ENCODE measurements around the gene AMY1C.
"Not testable (repeated sequence)": the region's sequence is repeated elsewhere in the genome, so short reads cannot be mapped to it uniquely, and the experiment has no call there.

The AMY1C gene

GRCh38 chr1:103749598-103749997 lies at the start of gene AMY1C:
TSS of gene AMY1C (plus strand) at chr1:103749898. CDS start at chr1:103750470, 572 bp downstream.
- in situ Hi-C loops (cut with MboI; ENCODE audit: low sequenced_read_pairs) = not testable (repeated sequence)

DNA sequence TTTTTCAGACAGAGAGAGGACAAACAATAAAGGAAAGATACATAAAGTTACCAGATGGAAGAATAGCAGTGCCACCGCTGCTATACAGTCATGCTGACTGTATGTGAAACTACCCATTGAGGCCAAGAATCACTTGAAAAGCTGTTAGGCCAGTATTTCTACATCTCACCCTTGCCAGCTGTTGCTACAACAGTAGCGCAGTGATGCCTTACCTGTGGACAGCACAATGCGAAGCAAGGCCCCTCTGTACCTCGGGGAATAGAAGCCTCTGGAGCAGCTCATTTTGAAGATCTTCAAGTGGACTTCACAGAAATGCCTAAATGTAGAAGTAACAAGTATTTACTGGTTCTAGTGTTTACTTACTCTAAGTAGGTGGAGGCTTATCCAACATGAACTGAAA lies 49.0 kb upstream of the AMY1C start:
- in situ Hi-C loops (cut with MboI; ENCODE audit: low sequenced_read_pairs) = not testable (repeated sequence)

- in situ Hi-C loops (cut with MboI; ENCODE audit: low sequenced_read_pairs) = not testable (repeated sequence)
Observed at GRCh38 chr1:103701256-103701655, 48.4 kb upstream of the AMY1C start.

DNA sequence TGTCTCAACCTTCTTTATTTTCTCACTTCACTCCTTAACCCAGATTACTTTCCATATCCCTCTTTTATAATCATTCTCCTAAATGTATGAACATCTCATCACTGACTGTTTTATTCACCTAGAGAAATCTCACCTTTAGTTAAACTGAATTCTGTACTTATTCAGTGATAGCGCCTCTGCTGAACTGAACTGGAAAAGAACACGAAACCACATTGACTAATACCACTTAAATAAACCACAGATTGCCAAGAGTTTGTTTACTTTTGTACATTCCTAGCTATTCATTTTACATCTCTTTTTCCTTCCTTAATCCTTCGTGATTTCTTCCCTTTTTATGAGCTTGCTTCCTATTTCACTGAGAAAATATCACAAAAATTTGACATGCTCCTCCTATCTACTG lies 42.0 kb upstream of the AMY1C start:
- in situ Hi-C loops (cut with MboI; ENCODE audit: low sequenced_read_pairs) = not testable (repeated sequence)

DNA sequence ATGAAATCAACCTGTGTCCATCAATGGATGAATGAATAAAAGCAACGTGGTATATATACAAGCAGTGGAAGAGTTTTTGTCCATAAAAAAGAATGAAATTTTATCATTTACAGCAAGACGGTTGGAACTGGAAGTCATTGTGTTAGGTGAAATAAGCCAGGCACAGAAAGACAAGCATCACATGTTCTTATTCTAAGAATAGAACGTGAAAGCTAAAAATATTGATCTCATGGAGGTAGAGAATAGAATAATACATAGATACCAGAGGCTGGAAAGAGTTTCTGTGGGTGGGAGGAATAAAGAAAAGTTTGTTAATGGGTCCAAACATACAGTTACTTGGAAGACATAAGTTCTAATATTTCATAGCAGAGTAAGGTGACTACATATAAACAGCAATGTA lies 39.3 kb upstream of the AMY1C start:
- in situ Hi-C loops (cut with MboI; ENCODE audit: low sequenced_read_pairs) = not testable (repeated sequence)

GRCh38 chr1:103717404-103717803 lies 32.3 kb upstream of the AMY1C start:
- in situ Hi-C loops (cut with MboI; ENCODE audit: low sequenced_read_pairs) = not testable (repeated sequence)

- in situ Hi-C loops (cut with MboI; ENCODE audit: low sequenced_read_pairs) = not testable (repeated sequence)
Observed at GRCh38 chr1:103721473-103721872, 28.2 kb upstream of the AMY1C start.

- in situ Hi-C loops (cut with MboI; ENCODE audit: low sequenced_read_pairs) = not testable (repeated sequence)
Observed at GRCh38 chr1:103735334-103735733, 14.4 kb upstream of the AMY1C start.

- in situ Hi-C loops (cut with MboI; ENCODE audit: low sequenced_read_pairs) = not testable (repeated sequence)
Observed at GRCh38 chr1:103738031-103738430, 11.7 kb upstream of the AMY1C start.

- in situ Hi-C loops (cut with MboI; ENCODE audit: low sequenced_read_pairs) = not testable (repeated sequence)
Observed at GRCh38 chr1:103744449-103744848, 5.2 kb upstream of the AMY1C start.

- in situ Hi-C loops (cut with MboI; ENCODE audit: low sequenced_read_pairs) = not testable (repeated sequence)
Observed at GRCh38 chr1:103745040-103745439, 4.7 kb upstream of the AMY1C start.

- in situ Hi-C loops (cut with MboI; ENCODE audit: low sequenced_read_pairs) = not testable (repeated sequence)
Observed at GRCh38 chr1:103748273-103748672, 1.4 kb upstream of the AMY1C start.

GRCh38 chr1:103761896-103762295 lies 12.2 kb downstream of the AMY1C start:
- in situ Hi-C loops (cut with MboI; ENCODE audit: low sequenced_read_pairs) = no loop called here

DNA sequence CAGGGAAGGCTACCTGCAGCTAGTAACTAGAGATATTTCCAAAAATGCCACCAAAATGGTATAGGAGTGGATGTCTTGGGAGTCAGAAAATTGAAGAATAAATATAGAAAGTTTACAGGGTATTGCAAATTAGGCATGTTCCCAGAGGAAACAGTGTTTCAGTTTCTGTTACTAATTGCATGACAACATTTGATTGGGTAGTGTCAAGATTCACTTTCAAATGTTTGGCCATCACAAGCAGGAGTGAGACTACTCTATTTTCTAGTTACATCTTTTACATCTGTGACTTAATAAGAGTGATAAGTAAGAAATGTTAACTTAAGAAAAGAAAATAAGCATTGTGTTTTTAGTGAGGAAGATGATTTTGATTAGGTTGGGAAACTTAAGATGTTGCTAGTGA lies 30.2 kb downstream of the AMY1C start:
- in situ Hi-C loops (cut with MboI; ENCODE audit: low sequenced_read_pairs) = no loop called here

DNA sequence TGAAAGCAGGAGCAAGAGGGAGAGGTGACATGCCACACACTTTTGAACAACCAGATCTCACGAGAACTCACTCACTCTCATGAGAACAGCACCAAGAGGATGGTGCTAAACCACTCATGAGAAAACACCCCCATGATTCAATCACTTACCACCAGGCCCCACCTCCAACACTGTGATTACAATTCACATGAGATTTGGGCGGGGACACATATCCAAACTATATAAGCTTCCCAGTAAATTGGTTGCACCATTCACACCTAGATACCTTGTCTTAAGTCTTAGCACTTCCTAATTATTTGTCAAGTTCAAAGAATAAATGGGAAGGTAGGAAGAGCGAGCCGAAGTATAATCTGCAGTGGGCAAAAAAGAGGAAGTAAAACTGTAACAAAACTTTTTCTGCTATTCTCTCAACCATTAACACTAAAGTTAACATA lies 34.3 kb downstream of the AMY1C start:
- in situ Hi-C loops (cut with MboI; ENCODE audit: low sequenced_read_pairs) = no loop called here

- in situ Hi-C loops (cut with MboI; ENCODE audit: low sequenced_read_pairs) = no loop called here
Observed at GRCh38 chr1:103788377-103788776, 38.7 kb downstream of the AMY1C start.

DNA sequence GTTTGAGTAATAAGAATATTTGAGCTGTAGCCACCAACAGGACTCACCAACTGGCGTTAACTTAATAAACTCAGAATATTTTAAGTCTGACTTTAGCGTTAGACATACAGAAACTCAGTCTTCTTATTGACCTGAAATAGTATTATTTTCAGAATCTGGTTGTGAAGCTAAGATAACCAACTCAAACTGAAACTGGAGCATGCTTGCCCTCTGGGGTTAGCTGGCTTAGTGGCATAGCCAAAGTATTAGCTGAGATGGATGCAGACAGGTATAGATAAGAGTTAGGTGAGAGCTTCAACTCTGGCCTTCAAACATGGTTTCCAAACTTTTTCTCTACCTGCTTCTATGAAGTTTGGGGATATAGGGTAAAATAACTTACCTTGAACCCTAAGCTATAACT lies 40.5 kb downstream of the AMY1C start:
- in situ Hi-C loops (cut with MboI; ENCODE audit: low sequenced_read_pairs) = no loop called here
